ENCODE data around the gene SPOUT1.
"Not testable (repeated sequence)": the region's sequence is repeated elsewhere in the genome, so short reads cannot be mapped to it uniquely, and the experiment has no call there.

The SPOUT1 gene, protein sequence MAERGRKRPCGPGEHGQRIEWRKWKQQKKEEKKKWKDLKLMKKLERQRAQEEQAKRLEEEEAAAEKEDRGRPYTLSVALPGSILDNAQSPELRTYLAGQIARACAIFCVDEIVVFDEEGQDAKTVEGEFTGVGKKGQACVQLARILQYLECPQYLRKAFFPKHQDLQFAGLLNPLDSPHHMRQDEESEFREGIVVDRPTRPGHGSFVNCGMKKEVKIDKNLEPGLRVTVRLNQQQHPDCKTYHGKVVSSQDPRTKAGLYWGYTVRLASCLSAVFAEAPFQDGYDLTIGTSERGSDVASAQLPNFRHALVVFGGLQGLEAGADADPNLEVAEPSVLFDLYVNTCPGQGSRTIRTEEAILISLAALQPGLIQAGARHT

DNA sequence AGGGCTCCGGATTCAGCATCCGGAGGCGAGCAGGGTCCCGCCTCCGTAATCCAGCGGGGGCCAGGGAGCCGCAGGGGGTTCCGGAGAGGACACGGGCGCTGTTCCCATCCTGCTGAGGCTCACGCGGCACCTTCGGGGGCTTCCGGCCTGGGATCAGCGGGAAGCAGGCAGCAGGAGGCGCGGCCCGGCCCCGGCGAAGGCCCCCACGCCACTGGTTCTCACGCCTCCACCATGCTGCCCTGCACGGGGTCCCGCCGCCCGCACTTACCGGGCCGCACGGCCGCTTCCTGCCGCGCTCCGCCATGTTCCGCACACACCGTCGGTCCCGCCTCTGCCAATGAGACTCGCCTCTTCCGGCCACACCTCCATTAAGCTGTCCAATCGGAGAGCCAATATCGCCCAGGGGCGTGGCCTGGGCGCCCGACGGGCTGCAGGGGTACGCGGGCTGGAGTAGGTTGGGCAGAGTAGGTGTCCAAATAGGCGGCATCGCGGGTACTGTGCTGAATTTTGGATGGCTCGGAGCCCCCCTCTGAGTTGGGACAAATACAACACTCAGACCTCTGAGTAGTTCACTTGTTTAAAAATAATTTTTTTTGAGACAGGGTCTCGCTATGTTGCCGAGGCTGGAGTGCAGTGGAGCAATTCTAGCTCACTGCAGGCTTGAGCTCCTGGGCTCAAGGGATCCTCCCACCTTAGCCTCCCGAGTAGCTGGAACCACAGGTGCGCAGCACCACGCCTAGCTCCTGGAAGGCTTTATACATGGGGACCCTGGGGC, at the start of gene SPOUT1:
Gene SPOUT1, minus strand, starts transcription at position 318 of the 775 bp plus-strand sequence. Its CDS starts 14 bp downstream, at position 304.
- in situ Hi-C loops (cut with MboI; ENCODE audit: low sequenced_read_pairs), result no loop called here

DNA sequence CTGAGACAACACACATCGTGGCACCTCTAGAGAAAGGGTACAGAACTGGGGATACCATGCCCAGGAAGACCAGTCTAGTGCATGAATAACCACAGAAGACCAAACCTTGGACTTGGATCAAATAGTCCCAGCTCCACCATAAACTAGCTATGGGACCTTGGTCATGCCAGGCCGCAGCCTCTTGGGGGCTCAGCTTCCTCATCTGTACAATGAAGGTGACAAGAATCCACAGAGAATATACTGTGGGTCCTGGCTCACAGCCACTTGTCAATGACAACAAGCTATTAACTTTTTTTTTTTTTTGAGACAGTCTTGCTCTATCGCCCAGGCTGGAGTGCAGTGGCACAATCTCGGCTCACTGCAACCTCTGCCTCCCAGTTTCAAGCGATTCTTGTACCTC, 48.3 kb upstream of the SPOUT1 start:
- in situ Hi-C loops (cut with MboI; ENCODE audit: low sequenced_read_pairs), result no loop called here

DNA sequence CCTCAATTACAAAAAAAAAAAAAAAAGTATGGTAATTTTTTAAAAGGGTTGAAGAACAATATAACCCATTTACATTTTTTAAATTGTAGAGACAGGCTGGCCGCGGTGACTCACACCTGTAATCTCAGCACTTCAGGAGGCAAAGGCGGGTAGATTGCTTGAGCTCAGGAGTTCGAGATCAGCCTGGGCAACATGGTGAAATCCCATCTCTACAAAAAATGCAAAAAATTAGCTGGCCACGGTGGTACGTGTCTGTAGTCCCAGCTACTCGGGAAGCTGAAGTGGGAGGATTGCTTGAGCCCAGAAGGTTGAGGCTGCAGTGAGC, 41.3 kb upstream of the SPOUT1 start:
- in situ Hi-C loops (cut with MboI; ENCODE audit: low sequenced_read_pairs), result not testable (repeated sequence)

DNA sequence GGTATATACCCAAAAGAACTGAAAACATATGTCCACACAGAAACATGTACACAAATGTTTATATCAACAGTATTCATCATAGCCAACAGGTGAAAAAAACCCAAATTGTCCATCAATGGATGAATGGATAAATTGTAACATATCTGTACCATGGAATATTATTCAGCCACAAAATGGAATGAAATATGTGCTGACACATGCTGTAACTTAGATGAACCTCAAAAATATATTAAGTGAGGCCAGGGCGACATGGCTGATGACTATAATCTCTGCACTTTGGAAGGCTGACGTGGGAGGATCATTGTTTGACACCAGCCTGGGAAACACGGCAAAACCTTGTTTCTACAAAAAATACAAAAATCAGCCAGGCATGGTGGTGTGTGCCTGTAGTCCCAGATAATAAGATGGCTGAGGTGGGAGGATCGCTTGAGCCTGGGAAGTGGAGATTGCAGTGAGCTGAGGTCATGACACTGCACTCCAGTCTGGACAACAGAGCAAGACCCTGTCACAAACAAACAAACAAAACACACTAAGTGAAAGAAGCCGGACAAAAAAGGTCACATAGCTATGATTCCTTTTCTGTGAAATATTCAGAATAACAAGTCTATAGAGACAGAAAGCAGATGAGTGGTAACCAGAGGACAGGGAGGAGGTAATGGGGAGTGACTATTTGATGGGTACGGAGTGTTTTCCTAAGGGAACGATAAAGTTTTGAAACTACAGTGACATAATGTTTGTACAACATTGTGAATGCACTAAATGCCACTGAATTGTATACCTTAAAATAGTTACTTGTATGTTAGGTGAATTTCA, 40.7 kb upstream of the SPOUT1 start:
- in situ Hi-C loops (cut with MboI; ENCODE audit: low sequenced_read_pairs), result no loop called here

DNA sequence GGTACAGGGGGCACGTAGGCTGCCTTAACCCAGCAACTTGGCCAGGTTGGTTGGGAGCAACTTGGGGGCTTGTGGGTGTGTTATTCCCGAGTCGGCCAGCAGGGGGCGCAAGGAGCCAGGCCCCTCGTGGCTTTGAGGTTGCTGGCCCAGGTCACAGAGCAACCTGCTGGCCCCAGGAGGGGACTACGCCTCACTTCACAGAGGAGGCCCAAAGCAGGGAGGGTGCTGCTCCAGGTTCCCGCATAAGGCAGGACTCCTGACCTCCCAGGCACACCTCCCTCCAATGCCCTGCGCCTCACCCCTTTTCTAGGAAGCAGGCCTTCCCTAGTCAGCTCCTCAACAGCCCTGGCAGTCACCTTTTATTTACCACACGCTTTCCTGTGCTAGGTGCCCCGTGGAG, 34.1 kb upstream of the SPOUT1 start:
- in situ Hi-C loops (cut with MboI; ENCODE audit: low sequenced_read_pairs), result no loop called here

DNA sequence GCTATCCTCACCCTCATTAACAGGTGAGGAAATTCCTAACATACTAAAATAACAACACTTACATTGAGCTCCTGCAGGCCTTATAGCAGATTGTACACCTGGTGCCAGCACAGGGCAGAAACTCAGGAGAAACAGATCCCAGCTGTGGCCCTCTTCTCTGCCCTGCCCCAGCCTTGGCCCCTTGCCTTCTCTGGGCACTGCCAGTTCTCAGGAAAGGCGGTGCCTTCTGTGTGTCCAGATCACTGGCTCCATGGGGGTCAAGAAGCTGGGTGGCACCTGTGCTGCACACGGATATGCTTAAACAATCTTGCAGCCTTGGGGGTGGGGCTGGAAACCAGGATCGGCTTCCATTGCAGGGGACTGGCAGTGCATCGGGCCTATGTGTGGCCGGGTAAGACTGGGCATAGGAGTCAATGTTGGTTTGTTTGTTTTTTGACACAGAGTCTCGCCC, 32.8 kb upstream of the SPOUT1 start:
- in situ Hi-C loops (cut with MboI; ENCODE audit: low sequenced_read_pairs), result no loop called here

DNA sequence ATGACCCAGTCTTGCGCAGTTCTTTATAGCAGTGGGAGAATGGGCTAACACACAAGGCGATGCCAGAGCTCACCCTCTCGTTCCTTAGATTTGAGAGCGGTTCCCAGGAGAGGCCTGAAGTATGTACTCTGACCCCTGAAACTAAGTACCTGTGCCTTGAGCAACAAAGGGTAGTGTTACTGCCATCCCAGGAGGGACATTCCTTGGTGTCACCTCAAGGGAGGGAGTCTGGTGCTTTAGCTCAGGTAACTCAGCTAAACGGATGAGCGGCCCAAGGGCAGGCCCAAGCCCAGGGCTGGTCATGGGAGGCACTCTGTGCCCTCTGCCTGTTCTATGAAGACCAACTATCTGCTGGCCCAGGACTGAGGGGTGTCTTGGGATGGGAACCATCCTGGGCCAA, 31.9 kb upstream of the SPOUT1 start:
- in situ Hi-C loops (cut with MboI; ENCODE audit: low sequenced_read_pairs), result no loop called here

DNA sequence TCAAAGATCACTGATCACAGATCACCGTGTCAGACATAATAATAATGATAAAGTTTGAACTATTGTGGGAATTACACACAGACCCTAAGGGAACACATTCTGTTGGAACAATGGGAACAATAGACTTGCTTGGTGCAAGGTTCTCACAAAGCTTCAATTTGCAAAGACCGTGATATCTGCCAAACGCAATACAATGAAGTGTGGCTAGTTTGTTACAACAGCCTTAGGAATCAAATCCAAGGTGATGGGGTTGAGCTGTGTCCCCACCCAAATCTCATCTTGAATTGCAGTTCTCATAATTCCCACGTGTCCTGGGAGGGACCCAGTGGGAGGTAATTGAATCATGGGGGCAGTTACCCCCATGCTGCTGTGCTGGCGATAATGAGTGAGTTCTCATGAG, 31.3 kb upstream of the SPOUT1 start:
- in situ Hi-C loops (cut with MboI; ENCODE audit: low sequenced_read_pairs), result no loop called here

DNA sequence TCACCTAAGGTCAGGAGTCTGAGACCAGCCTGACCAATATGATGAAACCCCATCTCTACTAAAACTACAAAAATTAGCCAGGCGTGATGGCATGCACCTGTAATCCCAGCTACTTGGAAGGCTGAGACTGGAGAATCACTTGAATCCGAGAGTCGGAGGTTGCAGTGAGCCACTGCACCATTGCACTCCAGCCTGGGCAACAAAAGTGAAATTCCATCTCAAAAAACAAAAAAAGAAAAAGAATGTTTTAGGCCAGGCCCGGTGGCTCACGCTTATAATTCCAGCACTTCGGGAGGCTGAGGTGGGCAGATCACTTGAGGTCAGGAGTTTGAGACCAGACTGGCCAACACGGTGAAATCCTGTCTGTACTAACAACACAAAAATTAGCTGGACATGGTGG, 28.9 kb upstream of the SPOUT1 start:
- in situ Hi-C loops (cut with MboI; ENCODE audit: low sequenced_read_pairs), result not testable (repeated sequence)

DNA sequence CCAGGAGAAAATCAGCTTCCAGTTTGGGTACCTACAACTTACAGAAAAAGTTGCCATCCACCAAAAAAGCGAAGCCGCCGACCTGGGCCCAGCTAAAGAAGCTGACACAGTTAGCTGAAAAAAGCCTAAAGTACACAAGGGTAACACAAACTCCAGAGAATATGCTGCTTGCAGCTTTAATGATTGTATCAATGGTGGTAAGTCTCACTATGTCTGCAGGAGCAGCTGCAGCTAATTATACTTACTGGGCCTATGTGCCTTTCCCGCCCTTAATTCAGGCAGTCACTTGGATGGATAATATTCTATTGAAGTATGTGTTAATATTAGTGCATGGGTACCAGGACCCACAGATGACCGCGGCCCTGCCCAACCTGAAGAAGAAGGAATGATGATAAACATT, 24.9 kb upstream of the SPOUT1 start:
- in situ Hi-C loops (cut with MboI; ENCODE audit: low sequenced_read_pairs), result not testable (repeated sequence)

DNA sequence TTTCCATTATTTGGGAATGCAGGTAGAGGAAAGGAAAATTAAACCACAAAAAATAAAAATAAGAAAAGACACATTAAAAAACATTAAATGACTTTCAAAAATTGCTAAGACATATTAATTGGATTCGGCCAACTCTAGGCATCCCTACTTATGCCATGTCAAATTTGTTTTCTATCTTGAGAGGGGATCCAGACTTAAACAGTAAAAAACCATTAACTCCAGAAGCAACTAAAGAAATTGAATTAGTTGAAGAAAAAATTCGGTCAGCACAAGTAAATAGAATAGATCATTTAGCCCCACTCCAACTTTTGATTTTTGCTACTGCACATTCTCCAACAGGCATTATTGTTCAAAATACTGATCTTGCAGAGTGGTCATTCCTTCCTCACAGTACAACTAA, 23.1 kb upstream of the SPOUT1 start:
- in situ Hi-C loops (cut with MboI; ENCODE audit: low sequenced_read_pairs), result not testable (repeated sequence)

DNA sequence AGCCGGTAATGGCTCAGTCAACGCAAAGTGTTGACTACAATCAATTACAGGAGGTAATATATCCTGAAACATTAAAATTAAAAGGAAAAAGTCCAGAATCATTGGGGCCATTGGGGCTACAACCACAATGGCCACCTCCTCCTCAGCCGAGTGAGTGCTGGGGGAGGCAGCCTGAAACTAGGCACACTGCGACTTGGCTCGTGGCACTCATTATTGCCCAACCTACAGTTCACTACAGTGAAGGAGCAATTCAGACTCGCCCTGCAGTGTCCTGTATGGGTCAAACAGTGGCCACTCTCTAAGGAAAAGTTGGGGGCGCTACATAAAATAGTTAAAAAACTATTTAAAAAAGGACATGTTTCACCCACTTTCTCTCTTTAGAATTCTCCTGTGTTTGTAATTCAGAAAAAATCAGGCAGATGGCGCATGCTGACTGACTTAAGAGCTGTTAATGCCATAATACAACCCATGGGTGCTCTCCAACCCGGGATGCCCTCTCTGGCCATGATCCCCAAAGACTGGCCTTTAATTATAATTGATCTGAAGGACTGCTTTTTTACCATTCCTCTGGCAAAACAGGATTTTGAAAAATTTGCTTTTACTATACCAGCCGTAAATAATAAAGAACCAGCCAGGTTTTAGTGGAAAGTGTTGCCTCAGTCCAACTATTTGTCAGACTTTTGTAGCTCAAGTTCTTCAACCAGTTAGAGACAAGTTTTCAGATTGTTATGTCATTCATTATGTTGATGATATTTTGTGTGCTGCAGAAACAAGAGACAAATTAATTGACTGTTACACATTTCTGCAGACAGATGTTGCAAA, 22.4 kb upstream of the SPOUT1 start:
- in situ Hi-C loops (cut with MboI; ENCODE audit: low sequenced_read_pairs), result not testable (repeated sequence)

DNA sequence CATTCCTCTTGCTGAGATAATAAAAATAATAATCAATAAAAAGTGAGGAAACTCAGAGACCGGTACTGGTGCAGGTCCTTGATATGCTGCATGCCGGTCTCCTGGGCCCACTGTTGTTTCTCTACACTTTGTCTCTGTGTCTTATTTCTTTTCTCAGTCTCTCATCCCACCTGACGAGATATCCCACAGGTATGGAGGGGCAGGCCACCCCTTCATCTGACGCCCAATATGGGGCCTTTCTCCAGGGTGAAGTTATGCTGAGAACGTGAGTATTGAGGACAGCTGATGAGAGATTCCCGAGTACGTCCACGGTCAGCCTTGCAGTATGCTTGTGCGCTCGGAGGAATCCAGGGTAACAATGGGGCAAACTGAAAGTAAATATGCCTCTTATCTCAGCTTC, 21.4 kb upstream of the SPOUT1 start:
- in situ Hi-C loops (cut with MboI; ENCODE audit: low sequenced_read_pairs), result not testable (repeated sequence)

DNA sequence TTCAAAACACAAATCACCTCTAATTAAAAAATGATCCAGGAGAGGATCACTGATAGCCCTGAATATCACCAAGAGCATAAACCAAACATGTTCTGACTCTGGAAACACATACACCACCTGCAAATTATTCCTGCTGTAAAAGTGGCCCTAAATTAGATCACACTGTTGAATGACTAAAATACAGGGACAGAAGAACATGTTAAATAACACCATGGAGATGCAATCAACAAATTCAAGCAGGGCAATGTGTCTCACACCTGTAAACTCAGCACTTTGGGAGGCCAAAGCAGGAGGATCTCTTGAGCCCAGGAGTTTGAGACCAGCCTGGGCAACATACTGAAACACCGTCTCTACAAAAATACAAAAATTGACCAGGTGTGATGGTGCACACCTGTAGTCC, 18.2 kb upstream of the SPOUT1 start:
- in situ Hi-C loops (cut with MboI; ENCODE audit: low sequenced_read_pairs), result no loop called here

DNA sequence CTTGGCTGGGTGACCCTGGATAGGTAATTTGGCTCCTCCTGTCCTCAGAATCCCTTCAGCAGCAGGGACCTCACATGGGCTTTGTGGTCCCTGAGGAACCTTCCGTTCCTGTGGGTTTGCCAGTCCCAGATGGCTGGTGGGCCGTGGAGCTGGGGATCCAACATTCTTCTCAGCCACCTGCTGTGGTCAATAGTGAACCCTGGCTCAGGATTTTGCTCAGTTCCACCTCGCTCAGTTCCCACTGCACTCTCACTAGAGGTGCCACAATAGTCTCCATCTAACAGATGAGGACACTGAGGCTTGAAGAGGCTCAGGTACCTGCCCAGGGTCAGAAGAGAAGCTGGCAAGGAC, 17.1 kb upstream of the SPOUT1 start:
- in situ Hi-C loops (cut with MboI; ENCODE audit: low sequenced_read_pairs), result no loop called here

DNA sequence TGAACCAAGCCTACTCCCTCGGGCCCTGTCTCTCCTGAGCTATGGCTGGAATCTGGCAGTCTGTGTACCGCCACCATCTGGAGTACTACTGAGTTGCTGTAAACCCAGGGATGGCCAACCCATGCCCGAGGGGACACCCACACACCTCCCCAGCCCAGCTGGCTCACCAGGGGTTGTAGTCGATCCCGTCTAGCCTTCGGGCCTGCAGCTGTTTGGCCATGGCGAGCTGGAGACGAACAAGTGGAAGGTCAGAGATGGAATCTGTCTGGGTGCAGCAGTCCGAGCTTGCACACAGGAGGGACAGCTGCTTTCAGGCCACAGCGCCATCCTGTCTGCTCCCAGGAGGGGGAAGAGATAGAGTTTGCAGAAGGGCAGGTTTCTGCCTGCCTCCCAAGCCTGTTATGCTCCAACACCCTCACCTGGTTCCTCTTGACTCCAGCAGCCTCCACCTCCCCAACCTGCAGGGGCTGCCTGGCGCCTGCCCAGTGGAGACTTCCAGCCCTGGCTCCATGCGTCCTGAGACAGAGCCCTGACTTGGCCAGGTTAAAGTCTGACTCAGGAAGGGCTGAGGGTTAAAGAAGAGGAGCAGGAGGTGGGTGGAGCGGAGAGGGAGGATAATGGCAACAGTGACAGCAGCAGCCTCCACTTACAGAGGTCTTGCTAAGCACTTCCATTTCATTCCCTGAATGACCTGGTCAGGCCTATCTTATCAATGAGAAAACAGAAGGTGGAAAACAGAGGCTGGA, 15.8 kb upstream of the SPOUT1 start:
- in situ Hi-C loops (cut with MboI; ENCODE audit: low sequenced_read_pairs), result no loop called here

DNA sequence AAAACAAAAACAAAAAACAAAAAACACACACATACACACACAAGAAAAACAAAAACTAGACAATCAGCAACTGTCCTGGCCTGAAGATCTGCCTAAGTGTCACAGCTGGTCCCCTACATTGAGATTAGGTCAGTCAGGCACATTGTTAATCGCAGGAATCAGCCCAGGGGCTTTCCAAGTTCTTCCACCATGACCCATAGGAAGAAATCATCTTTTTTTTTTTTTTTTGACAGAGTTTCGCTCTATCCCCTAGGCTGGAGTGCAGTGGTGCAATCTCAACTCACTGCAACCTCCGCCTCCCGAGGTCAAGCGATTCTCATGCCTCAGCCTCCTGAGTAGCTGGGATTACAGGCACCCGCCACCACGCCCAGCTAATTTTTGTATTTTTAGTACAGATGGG, 13.6 kb upstream of the SPOUT1 start:
- in situ Hi-C loops (cut with MboI; ENCODE audit: low sequenced_read_pairs), result not testable (repeated sequence)

DNA sequence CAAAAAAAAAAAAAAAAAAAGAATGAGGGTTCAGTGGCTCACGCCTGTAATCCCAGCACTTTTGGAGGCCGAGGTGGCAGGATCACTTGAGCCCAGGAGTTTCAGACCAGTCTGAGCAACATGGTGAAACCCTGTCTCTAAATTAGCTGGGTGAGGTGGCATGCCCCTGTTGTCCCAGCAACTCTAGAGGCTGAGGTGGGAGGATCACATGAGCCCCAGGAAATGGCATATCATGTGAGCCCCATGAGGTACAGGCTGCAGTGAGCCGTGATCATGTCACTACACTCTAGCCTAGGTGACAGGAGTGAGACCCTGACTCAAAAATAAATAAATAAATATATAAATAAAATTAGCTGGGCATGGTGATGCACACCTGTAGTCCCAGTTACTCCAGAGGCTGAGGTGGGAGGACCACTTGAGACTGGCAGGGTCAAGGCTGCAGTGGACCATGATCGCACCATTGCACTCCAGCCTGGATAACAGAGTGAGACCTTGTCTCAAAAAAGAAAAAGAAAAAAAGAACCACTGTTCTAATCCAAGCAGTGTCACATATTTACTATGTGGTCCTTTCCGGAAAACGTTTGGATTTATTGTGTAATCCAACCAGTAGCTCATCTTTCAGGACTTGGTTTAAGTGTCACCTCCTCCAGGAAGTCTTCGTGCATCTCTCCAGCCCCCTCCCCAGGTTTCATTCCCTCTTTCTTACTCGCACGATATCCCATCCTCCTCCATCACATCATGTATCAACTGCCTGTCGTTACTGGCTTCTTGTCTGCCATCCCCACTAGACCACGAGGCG, 12.3 kb upstream of the SPOUT1 start:
- in situ Hi-C loops (cut with MboI; ENCODE audit: low sequenced_read_pairs), result no loop called here

DNA sequence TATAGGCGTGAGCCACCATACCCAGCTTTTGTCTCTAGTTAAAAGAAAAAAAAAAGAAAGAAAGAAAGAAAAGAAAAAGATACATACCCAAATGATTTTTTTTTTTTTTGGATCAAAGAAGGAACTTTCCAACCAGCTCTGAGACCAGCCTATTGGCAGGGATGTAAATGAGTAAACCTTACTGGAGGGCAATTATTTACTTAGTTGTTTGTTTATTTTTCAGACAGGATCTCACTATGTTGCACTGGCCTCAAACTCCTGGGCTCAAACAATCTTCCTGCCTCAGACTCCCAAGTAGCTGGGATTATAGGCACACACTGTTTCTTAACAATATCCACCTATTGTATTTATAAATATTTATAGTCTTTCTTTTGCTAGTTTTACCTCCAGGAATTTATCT, 10.9 kb upstream of the SPOUT1 start:
- in situ Hi-C loops (cut with MboI; ENCODE audit: low sequenced_read_pairs), result no loop called here
